HG03108 (cell line): Measurements from ENCODE around the gene PPP4R2.
A peak's percentile ranks its signal among the peaks of the same experiment; 100 is the strongest.

Experiments
- ATAC-seq: cut with Tn5 transposase; IDR thresholded peaks from one replicate; pipeline ENCODE4 v1.9.1; 2021; ENCODE audit warnings: moderate library complexity; ENCODE audit not compliant: unreplicated experiment

PPP4R2 gene

GRCh38 chr3:73068419-73068818 lies 71.8 kb downstream of the PPP4R2 start:
- no peak for ATAC-seq

- no peak for ATAC-seq
Measured at GRCh38 chr3:73069187-73069586, 72.6 kb downstream of the PPP4R2 start.

GRCh38 chr3:73069775-73070444 lies 73.3 kb downstream of the PPP4R2 start:
- no peak for ATAC-seq

- no peak for ATAC-seq
Measured at GRCh38 chr3:73070675-73071575, 74.3 kb downstream of the PPP4R2 start.

- no peak for ATAC-seq
Measured at GRCh38 chr3:73071952-73072351, 75.3 kb downstream of the PPP4R2 start.

- no peak for ATAC-seq
Measured at GRCh38 chr3:73072634-73073033, 76.0 kb downstream of the PPP4R2 start.

GRCh38 chr3:73073091-73073707 lies 76.6 kb downstream of the PPP4R2 start:
- ATAC-seq, result no peak

GRCh38 chr3:73074781-73075180 lies 78.2 kb downstream of the PPP4R2 start:
- no peak for ATAC-seq

GRCh38 chr3:73080216-73080966 lies 83.8 kb downstream of the PPP4R2 start:
- ATAC-seq, result no peak

- no peak for ATAC-seq
Measured at GRCh38 chr3:73081140-73081539, 84.5 kb downstream of the PPP4R2 start.

GRCh38 chr3:73084170-73084569 lies 87.6 kb downstream of the PPP4R2 start:
- no peak for ATAC-seq

GRCh38 chr3:73086071-73086494 lies 89.5 kb downstream of the PPP4R2 start:
- ATAC-seq, result no peak

- ATAC-seq, result no peak
Measured at GRCh38 chr3:73094129-73094528, 97.5 kb downstream of the PPP4R2 start.

GRCh38 chr3:73094951-73095350 lies 98.3 kb downstream of the PPP4R2 start:
- ATAC-seq, result no peak

GRCh38 chr3:73096169-73096568 lies 99.6 kb downstream of the PPP4R2 start:
- ATAC-seq, result no peak

GRCh38 chr3:73098026-73098425 lies 101.4 kb downstream of the PPP4R2 start:
- no peak for ATAC-seq

- no peak for ATAC-seq
Measured at GRCh38 chr3:73098873-73099272, 102.3 kb downstream of the PPP4R2 start.

- peak; percentile 71 for ATAC-seq
Measured at GRCh38 chr3:73100741-73101559, 104.3 kb downstream of the PPP4R2 start.

GRCh38 chr3:73101881-73102280 lies 105.3 kb downstream of the PPP4R2 start:
- ATAC-seq, result no peak

- ATAC-seq, result no peak
Measured at GRCh38 chr3:73107215-73107614, 110.6 kb downstream of the PPP4R2 start.
